Ishikawa (cell line): ENCODE results near the gene NTM.

Experiments
- CEBPB ChIP-seq: IDR thresholded peaks from 2 replicates; pipeline ENCODE4 v1.6.1; 2012
- CREB1 ChIP-seq: IDR thresholded peaks from 2 replicates; pipeline ENCODE4 v1.6.1; 2012; ENCODE audit warnings: low read depth
- EGR1 ChIP-seq: IDR thresholded peaks from 2 replicates; pipeline ENCODE4 v1.6.1; 2012
- EP300 ChIP-seq: IDR thresholded peaks from 2 replicates; pipeline ENCODE4 v1.6.1; 2012; ENCODE audit warnings: borderline replicate concordance
- FOXM1 ChIP-seq: IDR thresholded peaks from 2 replicates; pipeline ENCODE4 v1.6.1; 2012; ENCODE audit warnings: low read depth, borderline replicate concordance
- NFIC ChIP-seq: IDR thresholded peaks from 2 replicates; pipeline ENCODE4 v1.6.1; 2012
- RAD21 ChIP-seq: IDR thresholded peaks from 2 replicates; pipeline ENCODE4 v1.6.1; 2012; ENCODE audit warnings: low read depth
- TAF1 ChIP-seq: IDR thresholded peaks from 2 replicates; pipeline ENCODE4 v1.6.1; 2012; ENCODE audit warnings: low read depth, mild to moderate bottlenecking
- TCF12 ChIP-seq: IDR thresholded peaks from 2 replicates; pipeline ENCODE4 v1.6.1; 2012; ENCODE audit warnings: low read depth
- TEAD4 ChIP-seq: IDR thresholded peaks from 2 replicates; pipeline ENCODE4 v1.6.1; 2012
- YY1 ChIP-seq: IDR thresholded peaks from 2 replicates; pipeline ENCODE4 v1.6.1; 2012; ENCODE audit warnings: low read depth
- ZBTB7A ChIP-seq: IDR thresholded peaks from 2 replicates; pipeline ENCODE4 v1.6.1; 2012; ENCODE audit warnings: low read depth
- TF ChIP-seq, protein P1 (sequence below): IDR thresholded peaks from 2 replicates; pipeline ENCODE4 v1.6.1; 2012; ENCODE audit warnings: low read depth, mild to moderate bottlenecking
- TF ChIP-seq, protein P2 (sequence below): IDR thresholded peaks from 2 replicates; pipeline ENCODE4 v1.6.1; 2012
- TF ChIP-seq, protein P3 (sequence below): IDR thresholded peaks from 2 replicates; pipeline ENCODE4 v1.6.1; 2012

The NTM gene

DNA sequence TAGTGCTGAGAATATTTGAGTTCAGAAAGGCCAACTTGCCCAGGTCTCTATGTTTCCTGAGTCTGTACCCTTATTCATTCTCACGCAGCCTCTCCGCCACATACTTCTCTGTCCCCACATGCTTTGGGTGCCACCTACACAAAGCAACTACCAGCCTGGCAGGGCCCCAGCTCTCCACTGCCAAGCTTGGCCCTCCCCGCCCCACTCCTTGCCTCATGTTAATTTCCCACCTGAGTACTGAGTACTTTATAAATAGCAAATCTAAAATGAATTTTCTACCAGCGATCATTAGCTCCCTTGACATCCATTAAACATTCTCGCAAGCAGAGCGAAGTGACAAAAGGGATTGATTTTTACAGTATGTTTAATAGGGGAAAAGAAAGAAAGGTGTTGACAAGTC is 20.8 kb downstream of the NTM start:
- TF ChIP-seq EP300 (no peak), FOXM1 (no peak), ZBTB7A (no peak), EGR1 (no peak), CEBPB (no peak), CREB1 (no peak)
- TF ChIP-seq, protein P1, sequence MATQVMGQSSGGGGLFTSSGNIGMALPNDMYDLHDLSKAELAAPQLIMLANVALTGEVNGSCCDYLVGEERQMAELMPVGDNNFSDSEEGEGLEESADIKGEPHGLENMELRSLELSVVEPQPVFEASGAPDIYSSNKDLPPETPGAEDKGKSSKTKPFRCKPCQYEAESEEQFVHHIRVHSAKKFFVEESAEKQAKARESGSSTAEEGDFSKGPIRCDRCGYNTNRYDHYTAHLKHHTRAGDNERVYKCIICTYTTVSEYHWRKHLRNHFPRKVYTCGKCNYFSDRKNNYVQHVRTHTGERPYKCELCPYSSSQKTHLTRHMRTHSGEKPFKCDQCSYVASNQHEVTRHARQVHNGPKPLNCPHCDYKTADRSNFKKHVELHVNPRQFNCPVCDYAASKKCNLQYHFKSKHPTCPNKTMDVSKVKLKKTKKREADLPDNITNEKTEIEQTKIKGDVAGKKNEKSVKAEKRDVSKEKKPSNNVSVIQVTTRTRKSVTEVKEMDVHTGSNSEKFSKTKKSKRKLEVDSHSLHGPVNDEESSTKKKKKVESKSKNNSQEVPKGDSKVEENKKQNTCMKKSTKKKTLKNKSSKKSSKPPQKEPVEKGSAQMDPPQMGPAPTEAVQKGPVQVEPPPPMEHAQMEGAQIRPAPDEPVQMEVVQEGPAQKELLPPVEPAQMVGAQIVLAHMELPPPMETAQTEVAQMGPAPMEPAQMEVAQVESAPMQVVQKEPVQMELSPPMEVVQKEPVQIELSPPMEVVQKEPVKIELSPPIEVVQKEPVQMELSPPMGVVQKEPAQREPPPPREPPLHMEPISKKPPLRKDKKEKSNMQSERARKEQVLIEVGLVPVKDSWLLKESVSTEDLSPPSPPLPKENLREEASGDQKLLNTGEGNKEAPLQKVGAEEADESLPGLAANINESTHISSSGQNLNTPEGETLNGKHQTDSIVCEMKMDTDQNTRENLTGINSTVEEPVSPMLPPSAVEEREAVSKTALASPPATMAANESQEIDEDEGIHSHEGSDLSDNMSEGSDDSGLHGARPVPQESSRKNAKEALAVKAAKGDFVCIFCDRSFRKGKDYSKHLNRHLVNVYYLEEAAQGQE, result no peak

DNA sequence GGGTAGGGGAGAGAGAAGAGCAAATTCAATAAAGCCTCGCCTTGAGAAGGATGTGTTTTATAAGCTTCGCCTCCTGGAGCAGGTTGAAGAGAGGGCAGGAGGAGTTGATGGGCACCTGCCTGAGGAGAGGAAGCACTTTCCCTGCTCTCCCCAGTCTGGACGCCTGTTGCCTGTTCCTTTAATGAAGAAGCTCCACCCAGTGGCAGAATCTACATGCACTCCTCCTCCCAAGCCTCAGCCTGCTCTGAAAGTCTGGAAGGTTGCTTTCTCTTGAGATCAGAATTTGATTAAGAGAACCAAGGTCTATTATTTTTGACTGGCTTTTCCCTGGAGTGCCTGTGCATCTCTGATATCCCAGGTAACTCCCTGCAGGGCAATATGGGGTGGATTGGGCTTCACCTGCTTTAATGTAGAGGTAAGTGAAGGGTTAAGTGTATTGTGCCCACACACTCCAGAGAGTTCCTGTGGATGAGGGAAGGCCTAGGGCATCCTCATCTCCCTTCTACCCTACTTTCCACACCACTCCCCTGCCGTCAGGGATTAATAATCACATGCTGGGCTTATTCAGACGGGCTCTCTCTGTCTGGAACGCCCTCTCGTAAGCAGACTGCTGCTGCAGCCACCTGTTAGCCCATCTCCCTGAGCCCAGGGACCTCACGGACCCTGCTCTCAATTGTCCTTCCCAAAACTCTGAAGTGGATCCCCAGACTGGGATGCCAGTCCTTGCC is 22.3 kb downstream of the NTM start:
- TF ChIP-seq, protein P1, result no peak
- TF ChIP-seq NFIC (no peak), YY1 (no peak), EP300 (no peak), EGR1 (no peak), TCF12 (no peak), CEBPB (no peak), TAF1 (no peak), RAD21 (no peak), CREB1 (no peak), ZBTB7A (no peak), FOXM1 (no peak), TEAD4 (no peak)
- TF ChIP-seq, protein P2, sequence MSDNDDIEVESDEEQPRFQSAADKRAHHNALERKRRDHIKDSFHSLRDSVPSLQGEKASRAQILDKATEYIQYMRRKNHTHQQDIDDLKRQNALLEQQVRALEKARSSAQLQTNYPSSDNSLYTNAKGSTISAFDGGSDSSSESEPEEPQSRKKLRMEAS, result no peak
- TF ChIP-seq, protein P3, sequence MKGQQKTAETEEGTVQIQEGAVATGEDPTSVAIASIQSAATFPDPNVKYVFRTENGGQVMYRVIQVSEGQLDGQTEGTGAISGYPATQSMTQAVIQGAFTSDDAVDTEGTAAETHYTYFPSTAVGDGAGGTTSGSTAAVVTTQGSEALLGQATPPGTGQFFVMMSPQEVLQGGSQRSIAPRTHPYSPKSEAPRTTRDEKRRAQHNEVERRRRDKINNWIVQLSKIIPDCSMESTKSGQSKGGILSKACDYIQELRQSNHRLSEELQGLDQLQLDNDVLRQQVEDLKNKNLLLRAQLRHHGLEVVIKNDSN, result no peak

- TF ChIP-seq NFIC (no peak), ZBTB7A (no peak)
Measured at GRCh38 chr11:131393691-131394090, 23.3 kb downstream of the NTM start.

DNA sequence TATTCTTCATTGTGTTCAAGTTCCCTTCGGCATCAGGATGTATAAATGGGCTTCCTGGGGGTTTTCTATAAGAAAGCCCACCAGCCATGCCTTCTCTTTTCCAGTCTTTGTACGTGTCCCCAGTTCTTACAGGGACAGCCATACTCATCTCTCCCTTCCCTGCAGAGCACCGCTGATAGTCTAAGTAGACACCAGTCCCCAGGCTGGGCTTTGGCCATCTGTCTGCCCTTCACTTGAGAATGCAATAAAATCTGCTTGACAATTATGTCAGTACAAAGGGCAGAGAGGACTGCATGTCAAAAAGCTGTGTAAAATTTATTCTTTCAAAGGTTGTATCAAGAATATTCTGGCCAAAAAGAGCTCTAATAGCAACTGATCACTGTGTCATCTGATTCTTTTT is 27.3 kb downstream of the NTM start:
- TF ChIP-seq, protein P3, result no peak
- no peak for TF ChIP-seq ZBTB7A
- no peak for TF ChIP-seq TEAD4
- TF ChIP-seq RAD21, result no peak
- TF ChIP-seq, protein P2, result no peak
- no peak for TF ChIP-seq EGR1
- TF ChIP-seq NFIC, result no peak

DNA sequence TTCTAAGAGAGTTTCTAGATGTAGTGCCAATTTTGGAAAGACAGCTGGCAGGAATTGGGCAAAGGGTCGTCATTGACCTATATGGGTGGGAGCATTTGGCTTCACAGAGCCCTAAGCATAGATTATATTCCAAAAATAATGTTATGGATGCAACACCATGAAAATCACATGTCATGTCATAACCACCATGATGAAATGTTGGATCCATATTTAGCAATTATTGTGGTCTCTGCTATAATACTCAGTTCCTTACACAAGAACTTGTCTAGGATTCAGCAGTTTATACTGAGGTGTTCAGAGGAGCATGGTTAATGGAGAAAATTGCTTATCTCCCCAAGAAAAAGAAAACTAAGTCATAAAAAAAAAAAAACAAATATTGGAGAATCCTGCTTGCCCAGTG is 31.6 kb downstream of the NTM start:
- TF ChIP-seq, protein P1, result no peak
- no peak for TF ChIP-seq CEBPB
- TF ChIP-seq, protein P3, result no peak
- no peak for TF ChIP-seq TAF1
- TF ChIP-seq NFIC, result no peak
- TF ChIP-seq EP300, result no peak
- TF ChIP-seq EGR1, result no peak
- TF ChIP-seq TEAD4, result no peak
- TF ChIP-seq ZBTB7A, result no peak
- no peak for TF ChIP-seq CREB1
- TF ChIP-seq, protein P2, result no peak
- TF ChIP-seq TCF12, result no peak
- TF ChIP-seq FOXM1, result no peak
- no peak for TF ChIP-seq RAD21
- no peak for TF ChIP-seq YY1
